ENCODE data around the gene RCOR1.
A peak's percentile ranks its signal among the peaks of the same experiment; 100 is the strongest.

Gene RCOR1

GRCh38 chr14:102551995-102552705 is 40.3 kb upstream of the RCOR1 start:
- no peak overlapping the region for H3K4me3 ChIP-seq (ENCODE audit: low read depth, low read length)
- no peak for TF ChIP-seq CTCF (IDR thresholded peaks at IDR 0.05; ENCODE audit: borderline replicate concordance, insufficient read depth, low read depth, low read length)

- TF ChIP-seq CTCF (IDR thresholded peaks at IDR 0.05; ENCODE audit: borderline replicate concordance, insufficient read depth, low read depth, low read length) = no peak
- H3K4me3 ChIP-seq (ENCODE audit: low read depth, low read length) = peak overlapping the region; percentile 76
Measured at GRCh38 chr14:102554821-102555819, 37.3 kb upstream of the RCOR1 start.

- peak overlapping the region; percentile 76 for H3K4me3 ChIP-seq (ENCODE audit: low read depth, low read length)
- TF ChIP-seq CTCF (IDR thresholded peaks at IDR 0.05; ENCODE audit: borderline replicate concordance, insufficient read depth, low read depth, low read length) = no peak
Measured at GRCh38 chr14:102556098-102556677, 36.3 kb upstream of the RCOR1 start.

GRCh38 chr14:102557434-102558226 is 34.8 kb upstream of the RCOR1 start:
- no peak overlapping the region for H3K4me3 ChIP-seq (ENCODE audit: low read depth, low read length)
- no peak for TF ChIP-seq CTCF (IDR thresholded peaks at IDR 0.05; ENCODE audit: borderline replicate concordance, insufficient read depth, low read depth, low read length)

- no peak overlapping the region for H3K4me3 ChIP-seq (ENCODE audit: low read depth, low read length)
- TF ChIP-seq CTCF (IDR thresholded peaks at IDR 0.05; ENCODE audit: borderline replicate concordance, insufficient read depth, low read depth, low read length) = no peak
Measured at GRCh38 chr14:102558556-102558955, 33.9 kb upstream of the RCOR1 start.

GRCh38 chr14:102560458-102561261 is 31.8 kb upstream of the RCOR1 start:
- no peak for TF ChIP-seq CTCF (IDR thresholded peaks at IDR 0.05; ENCODE audit: borderline replicate concordance, insufficient read depth, low read depth, low read length)
- H3K4me3 ChIP-seq (ENCODE audit: low read depth, low read length) = no peak overlapping the region
